Spinal cord (tissue), 10 donors: ENCODE measurements around the gene FOXP1. TPM values are rescaled to one million over a fixed set of nuclear protein-coding genes. Genes with fewer than 3 reads are reported as not detected.

Experiments used
- DNase-seq, 6 donors: peaks; one replicate each; pipeline versions ENCODE4 v3.0.0 to v3.0.0-alpha.2; 2013 to 2015; ENCODE audit warnings: low spot score in 6 of 6, low read depth in 4 of 6
- H3K27ac ChIP-seq: one replicate; pipeline ENCODE4 v1.5.1; 2013; ENCODE audit warnings: low read depth, low read length, control low read depth
- H3K27me3 ChIP-seq: one replicate; pipeline ENCODE4 v1.6.1; 2013; ENCODE audit warnings: low read length; ENCODE audit not compliant: control insufficient read depth, insufficient read depth
- H3K36me3 ChIP-seq: one replicate; pipeline ENCODE4 v1.6.1; 2013; ENCODE audit warnings: low read length; ENCODE audit not compliant: control insufficient read depth, insufficient read depth
- H3K4me1 ChIP-seq: one replicate; pipeline ENCODE4 v1.6.1; 2013; ENCODE audit warnings: low read length; ENCODE audit not compliant: control insufficient read depth, insufficient read depth
- H3K4me3 ChIP-seq: one replicate; pipeline ENCODE4 v1.5.1; 2013; ENCODE audit warnings: low read depth, low read length, control low read depth
- H3K9me3 ChIP-seq: one replicate; pipeline ENCODE4 v1.6.1; 2013; ENCODE audit warnings: low read length; ENCODE audit not compliant: control insufficient read depth, insufficient read depth
- WGBS: methylation state at CpG from one replicate; pipeline ENCODE4 v1.1.5; 2013; ENCODE audit warnings: missing lambda C conversion rate; ENCODE audit not compliant: insufficient coverage; 5-methylcytosine and 5-hydroxymethylcytosine counted together
- polyA plus RNA-seq, 2 donors: library from polyadenylated mRNA; unstranded; fragments of 120-200 nt; gene quantifications; one replicate each; pipeline ENCODE4 v1.2.1, GENCODE V29; 2013; ENCODE audit not compliant: insufficient read length in 2 of 2
- total RNA-seq, 2 donors: library from RNA; depleted of rRNA in 1 of 2; stranded (reverse); fragments of 120-200 nt in 1 of 2; fragments of >200 nt in 1 of 2; gene quantifications; one replicate each; pipeline versions ENCODE4 v1.2.3 to v1.2.4, GENCODE V29; 2013 to 2014
- donor health status: healthy.

The FOXP1 gene
- total and polyA plus RNA-seq, 4 donors: 27.4 to 118 (median 66.1) TPM

- Histone ChIP-seq H3K27ac (no peak overlapping the region), H3K4me3 (no peak overlapping the region), H3K4me1 (no peaks in the 10 kb centered on the region), H3K36me3 (no peaks in the 10 kb centered on the region), H3K27me3 (no peaks in the 10 kb centered on the region), H3K9me3 (no peaks in the 10 kb centered on the region)
- 97% methylated on average over 4 of the region's 7 CpGs for WGBS
- no peak for DNase-seq
These were observed 187.4 kb downstream of the FOXP1 start for GRCh38 chr3:71395927-71396695.

- WGBS: no CpG with 5 or more reads among the region's 3 CpGs
- no peaks in the 10 kb centered on the region for H3K27me3 ChIP-seq
These were observed 188.1 kb downstream of the FOXP1 start for GRCh38 chr3:71395470-71395869.

GRCh38 chr3:71393745-71394144 is 189.8 kb downstream of the FOXP1 start:
- Histone ChIP-seq H3K9me3 (no peaks in the 10 kb centered on the region), H3K27ac (no peak overlapping the region), H3K4me1 (no peaks in the 10 kb centered on the region), H3K4me3 (no peak overlapping the region), H3K36me3 (no peaks in the 10 kb centered on the region), H3K27me3 (no peaks in the 10 kb centered on the region)
- DNase-seq: no peak
- WGBS: 76% methylated on average over 2 of the region's 2 CpGs

More at GRCh38 chr3:71395470-71395869, 188.1 kb downstream of the FOXP1 start:
- H3K4me1 ChIP-seq: no peaks in the 10 kb centered on the region
- no peak for DNase-seq
- no peaks in the 10 kb centered on the region for H3K36me3 ChIP-seq
- no peaks in the 10 kb centered on the region for H3K9me3 ChIP-seq
- H3K27ac ChIP-seq: no peak overlapping the region
- H3K4me3 ChIP-seq: no peak overlapping the region

DNA sequence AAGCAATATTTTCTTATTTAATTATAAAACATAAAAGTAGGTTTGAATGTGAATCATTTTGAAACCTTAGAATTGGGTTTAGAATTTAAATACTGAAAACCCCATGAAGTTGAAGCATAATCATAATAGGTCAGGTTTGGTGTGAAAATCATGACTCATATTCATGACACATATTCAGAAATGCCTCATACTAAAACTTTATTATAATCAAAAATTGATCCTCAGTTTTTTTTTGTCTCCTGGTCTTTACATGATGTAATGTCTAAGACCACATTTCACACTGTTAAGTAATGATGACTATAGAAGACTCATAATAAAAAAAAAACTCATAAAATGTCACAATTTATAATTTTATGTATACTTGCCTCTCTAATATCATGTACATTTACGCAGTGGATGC is 190.4 kb downstream of the FOXP1 start:
- no peaks in the 10 kb centered on the region for H3K9me3 ChIP-seq
- H3K36me3 ChIP-seq: no peaks in the 10 kb centered on the region
- H3K27ac ChIP-seq: no peak overlapping the region
- H3K4me3 ChIP-seq: no peak overlapping the region
- WGBS: no CpG with 5 or more reads among the region's 1 CpG
- no peak for DNase-seq
- no peaks in the 10 kb centered on the region for H3K4me1 ChIP-seq
- no peaks in the 10 kb centered on the region for H3K27me3 ChIP-seq

DNA sequence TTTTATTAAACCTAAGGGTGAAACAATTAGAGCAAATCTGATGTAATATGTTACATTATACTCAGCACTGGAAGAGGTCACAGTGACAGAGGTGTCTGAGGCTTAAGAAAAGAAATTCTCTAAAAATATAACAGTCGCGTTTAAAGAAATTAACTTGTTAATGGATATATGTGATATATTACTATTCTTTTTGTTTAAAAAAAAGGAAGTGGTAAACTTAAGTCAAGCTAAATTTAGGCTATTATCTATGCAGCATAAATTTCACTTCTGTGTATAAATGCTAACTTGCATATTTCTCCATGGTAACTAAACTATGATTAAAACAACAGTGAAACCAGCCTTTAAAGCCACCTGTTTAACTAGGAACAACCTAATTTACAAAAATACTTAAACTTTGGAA is 191.3 kb downstream of the FOXP1 start:
- Histone ChIP-seq H3K9me3 (no peaks in the 10 kb centered on the region), H3K36me3 (no peaks in the 10 kb centered on the region), H3K4me1 (no peaks in the 10 kb centered on the region), H3K27me3 (no peaks in the 10 kb centered on the region), H3K27ac (no peak overlapping the region), H3K4me3 (no peak overlapping the region)
- no CpG with 5 or more reads among the region's 2 CpGs for WGBS
- no peak for DNase-seq

DNA sequence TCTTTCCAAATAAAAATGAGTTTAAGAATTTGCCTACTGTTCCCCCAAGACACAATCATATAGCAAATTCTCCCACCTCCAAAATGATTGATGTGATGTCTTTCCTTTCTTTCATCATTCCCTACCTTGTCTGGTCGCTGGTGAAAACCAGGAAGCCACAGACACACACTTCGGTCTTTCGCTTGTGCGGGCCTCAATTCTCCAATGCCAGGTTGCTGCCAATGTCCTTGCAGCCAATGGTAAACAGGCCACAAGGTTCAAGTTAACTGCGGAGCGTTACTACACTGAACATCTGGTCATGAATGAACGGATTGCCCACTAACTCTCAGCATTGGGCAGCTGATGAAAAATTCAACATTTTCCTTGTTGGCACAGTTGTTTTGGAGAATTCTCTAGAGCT is 192.2 kb downstream of the FOXP1 start:
- H3K27me3 ChIP-seq: no peaks in the 10 kb centered on the region
- no peak overlapping the region for H3K4me3 ChIP-seq
- WGBS: 89% methylated on average over 6 of the region's 7 CpGs
- H3K36me3 ChIP-seq: no peaks in the 10 kb centered on the region
- H3K27ac ChIP-seq: no peak overlapping the region
- H3K9me3 ChIP-seq: no peaks in the 10 kb centered on the region
- H3K4me1 ChIP-seq: no peaks in the 10 kb centered on the region
- peak in 1 of 6 donors; percentile 43 for DNase-seq

- Histone ChIP-seq H3K27me3 (no peaks in the 10 kb centered on the region), H3K9me3 (no peaks in the 10 kb centered on the region), H3K36me3 (no peaks in the 10 kb centered on the region), H3K27ac (peak overlapping the region; percentile 55), H3K4me3 (no peak overlapping the region), H3K4me1 (no peaks in the 10 kb centered on the region)
- peak in 3 of 6 donors; percentile 47 to 82 (median 71) for DNase-seq
- WGBS: 22% methylated on average over 6 of the region's 9 CpGs
These were observed 193.5 kb downstream of the FOXP1 start for GRCh38 chr3:71389911-71390573.

DNA sequence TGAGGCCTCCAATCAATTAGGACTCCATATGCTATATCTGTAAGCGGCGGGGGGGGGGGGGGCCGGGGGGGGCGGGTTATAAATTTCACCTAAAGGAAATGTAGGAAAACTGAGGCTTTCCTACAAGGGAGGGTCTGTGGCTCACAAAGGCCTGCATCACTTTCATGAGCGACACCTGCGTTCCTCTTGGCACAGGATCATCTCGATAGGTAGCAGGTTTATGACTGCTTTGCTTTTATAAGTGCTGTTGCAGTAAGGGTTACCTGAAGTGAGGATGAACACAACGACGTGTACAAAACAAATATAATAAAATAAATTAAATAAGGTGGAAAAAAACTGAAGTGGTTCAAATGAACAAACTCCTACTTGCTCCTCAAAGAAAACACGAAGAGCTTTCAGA is 194.3 kb downstream of the FOXP1 start:
- Histone ChIP-seq H3K36me3 (no peaks in the 10 kb centered on the region), H3K9me3 (no peaks in the 10 kb centered on the region), H3K27ac (no peak overlapping the region), H3K27me3 (no peaks in the 10 kb centered on the region), H3K4me1 (no peaks in the 10 kb centered on the region), H3K4me3 (no peak overlapping the region)
- DNase-seq: no peak
- WGBS: no CpG with 5 or more reads among the region's 10 CpGs

DNA sequence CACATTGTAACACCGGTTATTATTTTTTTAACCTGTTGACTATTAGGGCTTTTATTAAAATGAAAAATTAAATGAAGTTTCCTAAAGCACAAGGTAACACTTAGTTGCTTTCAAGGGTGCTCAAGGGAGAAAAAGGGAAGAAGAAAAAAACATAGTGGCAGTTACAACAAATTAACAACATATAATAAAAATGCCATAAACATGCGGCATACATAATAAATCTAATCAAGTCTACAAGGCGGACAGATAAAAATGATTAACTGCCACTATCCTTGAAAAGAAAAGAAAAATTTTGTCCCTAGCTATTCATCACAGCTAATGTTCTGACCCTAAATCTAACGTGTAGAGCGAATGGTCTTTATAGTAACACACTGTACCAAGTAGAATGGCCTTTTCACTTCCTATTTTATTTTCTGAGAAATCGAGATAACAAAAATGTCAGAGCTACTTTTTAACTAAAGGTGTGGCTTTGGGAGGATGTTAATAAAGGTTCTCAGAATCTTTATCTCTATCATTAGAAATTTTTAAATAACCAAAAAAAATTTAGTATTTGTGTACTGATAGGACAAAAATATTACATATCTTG is 194.9 kb downstream of the FOXP1 start:
- no peaks in the 10 kb centered on the region for H3K4me1 ChIP-seq
- no peaks in the 10 kb centered on the region for H3K27me3 ChIP-seq
- DNase-seq: no peak
- no peak overlapping the region for H3K4me3 ChIP-seq
- H3K27ac ChIP-seq: no peak overlapping the region
- 80% methylated on average over 1 of the region's 6 CpGs for WGBS
- no peaks in the 10 kb centered on the region for H3K36me3 ChIP-seq
- no peaks in the 10 kb centered on the region for H3K9me3 ChIP-seq
